HUES6 (cell line): Measurements from ENCODE around the gene PNCK.
"Not testable (repeated sequence)": the region's sequence is repeated elsewhere in the genome, so short reads cannot be mapped to it uniquely, and the experiment has no call there.

ENCODE experiments used
- H3K27ac ChIP-seq: 2 replicates; pipeline ENCODE4 v1.7.0; 2013; ENCODE audit warnings: low read depth, mild to moderate bottlenecking, low read length, inconsistent platforms
- H3K27me3 ChIP-seq: 2 replicates; pipeline ENCODE4 v1.6.1; 2013; ENCODE audit warnings: low read length; ENCODE audit not compliant: control insufficient read depth, insufficient read depth
- H3K36me3 ChIP-seq: 2 replicates; pipeline ENCODE4 v1.6.1; 2013; ENCODE audit warnings: low read length; ENCODE audit not compliant: control insufficient read depth, insufficient read depth
- H3K4me1 ChIP-seq: 2 replicates; pipeline ENCODE4 v1.6.1; 2013; ENCODE audit warnings: low read length; ENCODE audit not compliant: control insufficient read depth, insufficient read depth
- H3K4me3 ChIP-seq: 2 replicates; pipeline ENCODE4 v1.5.1; 2013; ENCODE audit warnings: low read depth, low read length
- H3K9ac ChIP-seq: one replicate; pipeline ENCODE4 v1.6.1; 2013; ENCODE audit warnings: mild to moderate bottlenecking, low read length
- H3K9me3 ChIP-seq: 2 replicates; pipeline ENCODE4 v1.6.1; 2013; ENCODE audit warnings: low read depth, low read length; ENCODE audit not compliant: control insufficient read depth, insufficient read depth

PNCK gene

GRCh38 chrX:153685156-153685536 is 11.5 kb upstream of the PNCK start:
- H3K27ac ChIP-seq: peak overlapping the region; percentile 6; the same call in 1 of the 2 replicates
- H3K36me3 ChIP-seq: peaks cover 3% of the 10 kb centered on the region; the same call in 1 of the 2 replicates
- peak overlapping the region; percentile 38 for H3K9ac ChIP-seq
- H3K9me3 ChIP-seq: peaks cover 21% of the 10 kb centered on the region
- peak overlapping the region; percentile 38 for H3K4me3 ChIP-seq
- H3K27me3 ChIP-seq: no peaks in the 10 kb centered on the region
- H3K4me1 ChIP-seq: peaks cover 34% of the 10 kb centered on the region

DNA sequence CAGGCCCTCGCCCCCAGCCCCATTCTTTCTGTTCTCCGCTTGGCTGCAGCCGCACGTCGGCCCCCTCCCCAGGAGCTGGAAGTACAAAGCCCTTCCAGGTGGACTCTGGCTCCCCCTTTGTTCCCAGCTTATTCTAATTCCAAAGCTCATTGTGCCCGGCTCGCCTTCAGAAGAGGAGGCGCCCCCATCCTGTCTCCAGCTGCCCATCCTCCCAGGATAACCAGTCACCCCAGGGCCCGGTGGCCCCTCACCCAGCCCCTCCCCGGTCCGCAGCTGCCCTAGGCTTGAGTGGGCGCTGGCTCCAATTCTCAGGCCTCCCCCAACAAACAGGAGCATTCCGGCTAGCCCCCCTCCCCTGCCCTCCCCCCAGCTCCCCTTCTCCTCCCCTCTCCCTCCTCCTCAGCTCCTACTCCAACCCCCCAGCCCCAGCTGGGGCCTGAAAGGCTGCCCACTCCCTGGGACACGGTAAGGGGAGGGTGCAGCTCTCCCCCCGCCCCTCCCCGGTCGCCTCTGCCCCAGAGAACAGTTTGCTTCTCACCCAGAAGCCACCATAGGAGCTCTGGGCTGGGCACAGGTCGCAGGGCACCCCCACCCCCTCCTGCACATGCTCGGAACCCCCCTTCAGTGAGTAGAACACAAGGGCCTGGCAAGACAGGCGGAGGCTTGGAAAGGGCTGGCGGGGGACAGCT is 11.0 kb upstream of the PNCK start:
- H3K36me3 ChIP-seq: no peaks in the 10 kb centered on the region; the same call in 1 of the 2 replicates
- peaks cover 30% of the 10 kb centered on the region for H3K4me1 ChIP-seq
- peaks cover 22% of the 10 kb centered on the region for H3K9me3 ChIP-seq
- peak overlapping the region; percentile 22 for H3K9ac ChIP-seq
- no peaks in the 10 kb centered on the region for H3K27me3 ChIP-seq
- peak overlapping the region; percentile 38 for H3K4me3 ChIP-seq
- peak overlapping the region; percentile 27; the same call in 1 of the 2 replicates for H3K27ac ChIP-seq

DNA sequence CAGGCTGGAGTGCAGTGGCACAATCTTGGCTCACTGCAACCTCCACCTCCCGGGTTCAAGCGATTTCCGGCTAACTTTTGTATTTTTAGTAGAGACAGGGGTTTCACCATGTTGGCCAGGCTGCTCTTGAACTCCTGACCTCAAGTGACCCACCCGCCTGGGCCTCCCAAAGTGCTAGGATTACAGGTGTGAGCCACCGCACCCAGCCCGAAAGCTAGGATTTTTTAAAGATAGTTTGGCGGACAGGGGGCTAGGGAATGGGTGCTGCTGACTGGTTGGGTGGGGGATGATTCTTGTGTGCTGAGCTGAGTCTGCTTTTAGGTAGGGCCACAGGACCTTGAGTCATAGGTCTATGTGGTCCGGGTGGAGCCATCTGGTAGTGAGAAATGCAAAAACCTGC is 9.9 kb upstream of the PNCK start:
- H3K27ac ChIP-seq: not testable (repeated sequence)
- H3K9me3 ChIP-seq: peaks cover 22% of the 10 kb centered on the region

GRCh38 chrX:153681175-153681574 is 7.6 kb upstream of the PNCK start:
- no peak overlapping the region for H3K27ac ChIP-seq
- no peak overlapping the region for H3K9ac ChIP-seq
- H3K4me1 ChIP-seq: peaks cover 19% of the 10 kb centered on the region
- H3K27me3 ChIP-seq: no peaks in the 10 kb centered on the region
- H3K9me3 ChIP-seq: peaks cover 22% of the 10 kb centered on the region
- H3K4me3 ChIP-seq: no peak overlapping the region
- no peaks in the 10 kb centered on the region; the same call in 1 of the 2 replicates for H3K36me3 ChIP-seq

More for the DNA sequence above, 9.9 kb upstream of the PNCK start:
- not testable (repeated sequence) for H3K9ac ChIP-seq, H3K27me3 ChIP-seq, H3K4me3 ChIP-seq, H3K36me3 ChIP-seq
- peaks cover 27% of the 10 kb centered on the region for H3K4me1 ChIP-seq

DNA sequence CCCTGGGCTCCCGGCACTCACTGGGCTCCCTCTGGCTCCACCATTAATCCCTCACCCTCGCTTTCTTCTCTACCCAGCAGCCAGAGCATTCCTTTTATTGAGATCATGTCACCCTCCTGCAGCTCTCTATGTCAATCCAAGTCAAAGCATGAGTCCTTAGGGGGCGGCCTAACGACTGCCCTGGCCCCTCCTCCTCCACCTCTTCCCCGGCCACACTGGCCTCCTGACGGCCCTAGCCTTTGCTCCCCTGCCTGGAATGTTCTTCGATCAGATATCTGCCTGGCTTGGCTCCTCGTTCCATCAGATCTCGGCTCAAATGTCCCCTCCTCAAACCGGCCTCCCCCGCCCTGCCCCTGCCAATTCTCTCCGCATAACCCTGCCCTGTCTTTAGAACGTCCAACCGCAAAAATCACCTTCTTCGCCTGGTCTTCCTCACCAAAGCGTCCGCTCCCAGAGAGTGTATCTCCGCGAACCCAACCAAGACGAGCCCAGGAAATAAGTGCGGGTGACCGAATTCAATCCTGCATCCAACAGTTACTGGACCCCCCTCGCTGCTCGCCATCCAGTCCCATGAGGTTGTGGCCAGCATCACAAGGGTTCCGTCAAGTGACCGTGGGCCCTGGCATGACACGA is 722 bp upstream of the PNCK start:
- H3K4me3 ChIP-seq: peak overlapping the region; percentile 15; the same call in 1 of the 2 replicates
- H3K9ac ChIP-seq: no peak overlapping the region
- peaks cover 9% of the 10 kb centered on the region; the same call in 1 of the 2 replicates for H3K4me1 ChIP-seq
- peaks cover 17% of the 10 kb centered on the region; the same call in 1 of the 2 replicates for H3K27me3 ChIP-seq
- no peaks in the 10 kb centered on the region for H3K36me3 ChIP-seq
- H3K9me3 ChIP-seq: peaks cover 15% of the 10 kb centered on the region; the same call in 1 of the 2 replicates
- no peak overlapping the region for H3K27ac ChIP-seq

DNA sequence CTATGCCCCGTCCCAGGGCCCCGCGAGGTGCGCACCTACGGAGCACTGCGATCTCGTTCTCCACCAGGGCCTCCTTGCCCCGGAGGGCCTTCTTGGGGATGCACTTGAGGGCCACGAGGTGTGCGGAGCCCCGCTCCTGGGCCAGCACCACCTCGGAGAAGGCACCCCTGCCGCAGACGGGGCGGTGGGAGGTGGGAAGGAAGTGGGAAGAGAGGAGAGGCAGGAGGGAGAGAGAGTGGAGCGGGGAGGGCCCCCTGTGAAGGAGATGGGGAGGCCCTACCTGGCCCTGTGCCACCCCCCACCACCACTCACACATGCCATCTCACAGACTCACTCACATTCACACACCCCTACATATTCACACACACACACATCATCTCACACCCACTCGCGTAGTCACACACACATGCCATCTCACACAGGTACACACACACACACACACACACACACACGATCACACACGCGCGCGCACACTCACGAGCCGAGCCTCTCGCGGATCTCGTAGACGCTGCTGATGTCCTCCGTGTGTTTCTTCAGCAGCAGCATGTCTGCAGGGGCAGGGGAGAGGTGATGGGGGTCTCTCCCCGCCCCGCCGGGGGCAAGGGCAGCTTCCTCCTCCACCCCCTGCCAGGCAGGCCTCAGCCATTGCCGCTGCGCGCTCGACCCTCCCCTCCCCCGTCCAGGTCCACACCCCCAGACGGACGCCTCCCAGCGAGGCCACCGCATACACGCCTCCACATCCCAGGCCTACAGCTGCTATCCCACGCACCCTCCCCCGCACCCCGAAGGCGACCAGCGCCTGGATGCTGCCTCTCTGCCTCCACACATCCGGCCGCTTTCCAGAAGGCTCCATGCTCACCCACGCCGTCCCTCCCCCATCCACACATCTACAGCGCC is 834 bp downstream of the PNCK start:
- Histone ChIP-seq H3K27me3 (peaks cover 20% of the 10 kb centered on the region; the same call in 1 of the 2 replicates), H3K4me1 (peaks cover 9% of the 10 kb centered on the region; the same call in 1 of the 2 replicates), H3K9me3 (peaks cover 20% of the 10 kb centered on the region; the same call in 1 of the 2 replicates), H3K4me3 (peak overlapping the region; percentile 27), H3K9ac (no peak overlapping the region), H3K27ac (no peak overlapping the region), H3K36me3 (no peaks in the 10 kb centered on the region)

- Histone ChIP-seq H3K27me3 (peaks cover 25% of the 10 kb centered on the region; the same call in 1 of the 2 replicates), H3K27ac (no peak overlapping the region), H3K4me3 (no peak overlapping the region), H3K36me3 (no peaks in the 10 kb centered on the region), H3K9me3 (peaks cover 20% of the 10 kb centered on the region; the same call in 1 of the 2 replicates), H3K4me1 (peaks cover 9% of the 10 kb centered on the region; the same call in 1 of the 2 replicates), H3K9ac (no peak overlapping the region)
Observed at GRCh38 chrX:153671589-153672530, 1.8 kb downstream of the PNCK start.

DNA sequence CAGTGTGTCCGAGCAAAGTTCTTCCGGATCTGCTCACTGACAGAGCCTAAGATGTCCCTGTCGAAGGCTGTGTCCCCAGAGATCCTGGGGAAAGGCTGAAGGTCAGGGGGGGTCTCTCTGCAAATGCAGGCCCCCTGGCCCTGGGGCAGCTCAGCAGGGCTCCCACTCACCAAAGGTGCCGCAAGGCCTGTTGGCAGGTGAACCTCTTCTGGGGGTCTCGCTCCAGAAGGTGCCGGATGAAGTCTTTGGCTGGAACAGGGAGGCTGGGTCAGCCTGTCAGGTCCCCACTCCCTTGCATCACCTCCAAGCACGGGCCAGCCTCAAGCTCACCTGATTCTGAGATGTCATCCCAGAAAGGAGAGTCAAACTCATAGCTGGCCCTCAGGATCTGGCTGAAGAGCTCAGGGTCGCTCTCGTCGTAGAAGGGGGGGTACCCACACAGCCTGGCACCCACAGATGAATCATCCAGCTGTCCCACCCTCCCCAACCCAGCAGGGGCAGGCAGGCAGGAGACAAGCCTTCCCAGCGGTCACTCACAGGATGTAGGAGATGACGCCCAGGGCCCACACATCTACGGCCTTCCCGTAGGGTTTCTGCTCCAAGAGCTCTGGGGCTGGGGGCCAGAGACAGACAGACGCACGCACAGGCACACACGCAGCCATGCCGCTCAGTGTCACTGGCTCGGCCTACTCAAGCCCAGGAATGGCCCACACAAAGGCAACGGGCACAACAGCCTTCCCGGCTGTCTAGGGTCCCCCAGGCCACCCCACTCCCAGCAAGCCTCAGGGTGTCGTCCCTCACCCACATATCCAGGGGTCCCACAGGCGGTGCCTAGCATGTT is 2.6 kb downstream of the PNCK start:
- Histone ChIP-seq H3K9me3 (peaks cover 23% of the 10 kb centered on the region; the same call in 1 of the 2 replicates), H3K9ac (no peak overlapping the region), H3K27me3 (peaks cover 31% of the 10 kb centered on the region; the same call in 1 of the 2 replicates), H3K4me1 (peaks cover 9% of the 10 kb centered on the region; the same call in 1 of the 2 replicates), H3K4me3 (no peak overlapping the region), H3K27ac (no peak overlapping the region), H3K36me3 (no peaks in the 10 kb centered on the region)

DNA sequence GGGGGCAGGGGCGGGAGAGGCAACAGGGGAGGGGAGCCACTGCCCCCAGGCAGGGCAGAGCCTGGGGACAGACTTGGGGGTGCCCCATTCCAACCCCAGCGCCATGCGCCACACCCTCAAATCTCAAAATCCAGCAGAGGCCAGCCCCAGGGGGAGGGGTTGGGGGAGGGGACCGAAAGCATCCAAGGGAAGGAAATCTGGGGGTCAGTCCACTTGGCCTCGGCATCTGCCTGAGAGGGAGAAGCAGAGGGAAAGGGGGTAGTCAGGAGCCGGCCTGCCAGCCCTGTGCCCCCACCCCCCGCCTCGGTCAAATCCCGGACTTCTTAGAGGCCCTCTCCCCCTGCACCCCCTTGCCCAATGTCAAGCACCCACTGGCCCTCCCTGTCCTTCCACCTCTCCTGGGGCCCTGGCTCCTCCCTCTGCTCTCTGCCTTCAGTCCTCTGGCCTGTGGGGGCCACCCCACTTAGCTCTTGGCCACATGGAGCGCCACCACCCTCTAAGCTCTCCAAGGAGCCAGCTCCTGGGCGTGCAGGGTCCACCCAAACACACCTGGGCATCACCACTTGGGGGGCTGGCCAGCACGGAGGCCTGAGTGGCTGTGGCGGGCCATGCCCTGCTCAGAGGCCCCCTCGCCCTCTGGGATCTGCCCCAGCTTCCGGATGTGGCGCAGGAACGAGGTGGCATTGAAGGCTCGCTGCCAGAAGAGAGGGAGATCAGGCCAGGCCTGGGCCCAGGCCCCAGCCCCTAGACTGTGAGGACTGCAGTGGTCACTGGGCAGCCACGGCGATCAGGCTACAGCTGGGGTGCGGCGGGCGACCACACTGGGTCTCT is 3.5 kb downstream of the PNCK start:
- no peak overlapping the region for H3K4me3 ChIP-seq
- H3K9me3 ChIP-seq: peaks cover 25% of the 10 kb centered on the region; the same call in 1 of the 2 replicates
- H3K9ac ChIP-seq: no peak overlapping the region
- no peaks in the 10 kb centered on the region for H3K36me3 ChIP-seq
- peaks cover 38% of the 10 kb centered on the region; the same call in 1 of the 2 replicates for H3K27me3 ChIP-seq
- H3K27ac ChIP-seq: no peak overlapping the region
- peaks cover 9% of the 10 kb centered on the region; the same call in 1 of the 2 replicates for H3K4me1 ChIP-seq
